CD4-positive, alpha-beta T cell treated with Interleukin-15 for 4 hours (primary cell): ENCODE measurements around the gene ACTR5.

Experiments
- DNase-seq: peaks from one replicate; pipeline ENCODE4 v3.0.0-alpha.2; 2020; ENCODE audit warnings: low spot score

ACTR5 gene

DNA sequence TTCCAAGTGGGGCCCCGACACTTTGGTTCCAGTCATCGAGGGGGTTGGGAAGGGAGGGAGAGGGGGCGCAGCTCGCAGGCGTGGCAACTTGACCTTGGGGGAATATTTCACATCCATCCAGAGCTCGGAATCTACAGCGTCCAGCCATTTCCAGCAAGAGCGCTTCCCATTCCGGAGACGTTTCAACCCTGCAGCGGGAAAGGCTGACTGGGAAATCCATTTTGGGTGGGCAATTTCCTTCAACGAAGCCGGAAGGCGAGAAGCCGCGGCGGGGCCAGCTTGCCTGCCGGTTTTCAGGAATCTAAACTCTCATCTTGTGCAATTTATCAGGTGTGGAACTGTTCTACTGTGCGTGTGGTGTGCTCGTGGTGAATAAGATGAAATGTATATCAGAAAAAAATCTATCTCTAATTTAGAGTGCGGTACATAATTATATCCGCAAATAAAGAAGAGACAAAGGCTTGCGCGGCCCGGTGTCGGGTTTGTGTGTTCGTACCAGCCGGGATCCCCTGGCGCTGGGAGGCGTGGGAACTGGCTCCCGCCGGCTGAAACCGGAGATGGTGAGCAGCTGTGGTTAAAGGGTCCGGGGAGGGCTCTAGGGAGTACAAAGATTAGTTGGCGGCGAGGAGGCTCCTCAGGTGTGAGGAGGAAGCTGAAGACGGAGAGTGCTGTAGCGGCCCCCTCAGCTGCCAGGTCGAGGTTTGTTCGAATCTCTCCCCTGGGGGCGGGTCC lies 19.2 kb upstream of the ACTR5 start:
- no peak for DNase-seq

DNA sequence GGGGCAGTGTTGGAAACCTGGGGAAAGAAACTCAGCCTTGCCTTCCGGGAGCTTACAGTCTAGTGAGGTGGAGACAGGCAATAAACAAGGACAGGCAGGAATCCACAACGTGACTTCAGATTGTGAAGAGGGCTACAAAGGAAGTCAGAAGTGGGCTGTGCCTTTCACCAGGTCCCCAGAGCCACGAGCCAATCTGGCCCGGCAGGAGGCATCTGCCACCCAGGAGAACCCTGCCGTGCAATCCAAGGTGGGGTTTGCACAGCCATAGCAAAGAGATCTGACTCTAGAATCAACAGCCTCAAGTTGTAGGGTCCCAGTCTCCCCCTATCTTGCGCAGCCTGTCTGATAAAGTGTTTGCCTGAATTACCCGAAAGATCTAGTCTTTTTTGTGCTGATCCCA lies 18.5 kb upstream of the ACTR5 start:
- DNase-seq, result no peak

GRCh38 chr20:38730167-38730988 lies 17.9 kb upstream of the ACTR5 start:
- DNase-seq, result no peak

DNA sequence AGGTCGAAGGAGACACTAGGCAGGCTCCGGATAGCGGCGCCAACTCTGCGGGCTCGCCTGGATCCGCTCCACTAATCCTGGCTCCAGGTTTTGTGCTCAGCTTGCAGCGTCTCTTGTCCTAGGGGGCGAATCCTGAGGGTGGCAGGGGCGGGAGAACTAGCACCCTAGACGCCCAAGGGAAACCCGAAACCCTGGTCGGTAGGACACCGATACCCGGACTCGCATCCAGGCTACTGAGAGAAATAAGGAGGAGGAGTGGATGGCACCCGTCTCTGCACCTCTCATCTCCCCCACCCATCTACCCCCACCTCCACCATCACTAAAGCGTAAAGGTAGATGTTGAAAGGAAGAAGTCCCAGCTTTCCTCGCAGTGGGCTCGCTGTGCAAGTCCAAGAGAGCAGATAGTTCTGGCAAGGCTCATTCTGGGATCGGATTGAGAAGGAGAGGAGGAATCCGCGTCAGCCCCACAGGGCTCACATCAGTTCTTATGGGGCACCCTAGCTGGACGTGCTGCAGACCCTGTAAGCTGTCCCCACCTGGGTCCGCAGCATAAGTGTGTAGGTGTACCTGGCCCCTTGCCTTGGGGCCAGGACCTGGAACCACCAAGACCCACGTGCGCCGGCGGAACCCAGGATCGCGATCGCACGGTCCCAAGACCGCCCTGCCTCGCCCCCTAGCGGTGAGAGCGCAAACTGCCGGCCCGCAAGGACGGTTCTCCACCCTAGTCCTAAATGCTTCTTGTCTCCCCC lies 17.1 kb upstream of the ACTR5 start:
- DNase-seq, result peak; percentile 75

DNA sequence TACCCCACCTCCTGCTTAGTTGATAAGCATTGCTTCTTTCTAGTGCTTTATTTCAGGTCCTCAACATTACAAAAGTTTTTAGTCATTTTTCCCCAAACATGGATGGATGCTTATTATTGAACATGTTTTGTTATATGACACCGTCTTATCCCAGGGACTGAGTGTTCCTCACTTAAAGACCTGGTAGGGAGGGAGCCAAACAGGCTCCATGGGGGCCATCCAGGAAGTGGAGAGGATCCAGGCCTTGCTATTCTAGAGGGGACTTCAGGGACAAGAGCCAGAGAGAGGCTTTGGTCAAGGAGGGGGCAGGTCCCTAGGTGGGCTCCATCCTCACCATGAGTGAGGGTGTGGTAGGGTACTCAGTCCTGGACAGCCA lies 16.5 kb upstream of the ACTR5 start:
- no peak for DNase-seq

DNA sequence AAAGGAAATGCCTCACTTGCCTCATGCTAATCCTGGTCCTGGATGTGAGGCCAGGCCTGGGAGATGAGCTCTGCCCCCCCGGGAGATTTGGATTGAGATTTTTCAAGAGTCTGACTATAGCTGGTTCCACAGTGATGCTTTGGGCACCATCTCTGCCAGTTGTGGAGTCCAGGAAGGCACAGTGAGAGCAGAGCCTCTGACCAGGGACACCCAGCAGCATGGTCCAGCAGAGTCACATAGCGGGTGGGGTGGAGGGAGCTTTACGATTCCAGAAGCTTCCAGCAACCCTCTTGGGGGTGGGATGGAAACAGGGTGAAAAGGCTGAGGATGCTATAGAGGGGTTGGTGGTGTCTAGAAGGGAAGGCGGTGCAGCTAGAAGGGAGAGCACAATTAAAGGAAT lies 15.3 kb upstream of the ACTR5 start:
- no peak for DNase-seq

- DNase-seq, result no peak
These were observed 13.1 kb upstream of the ACTR5 start for GRCh38 chr20:38735172-38735571.

- no peak for DNase-seq
These were observed 10.4 kb upstream of the ACTR5 start for GRCh38 chr20:38737887-38738286.

DNA sequence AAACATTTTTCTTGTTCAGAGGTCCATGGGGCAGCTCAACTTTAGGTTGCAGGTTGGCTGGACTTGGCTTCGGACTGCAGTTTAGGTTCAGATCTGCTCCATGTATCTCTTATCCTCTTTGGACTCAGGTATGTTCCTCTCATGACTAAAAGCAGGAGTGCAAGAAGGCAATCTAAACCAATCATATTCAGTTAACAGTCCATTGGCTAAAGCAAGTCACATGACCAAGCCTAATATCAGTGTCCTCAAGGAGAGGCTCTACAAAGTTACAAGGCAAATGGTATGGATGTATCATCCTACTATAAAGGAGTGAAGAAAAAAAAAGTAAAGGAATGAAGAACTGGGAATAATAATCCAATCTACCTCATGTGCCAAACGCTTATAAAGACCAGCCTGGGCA lies 2.5 kb upstream of the ACTR5 start:
- no peak for DNase-seq

DNA sequence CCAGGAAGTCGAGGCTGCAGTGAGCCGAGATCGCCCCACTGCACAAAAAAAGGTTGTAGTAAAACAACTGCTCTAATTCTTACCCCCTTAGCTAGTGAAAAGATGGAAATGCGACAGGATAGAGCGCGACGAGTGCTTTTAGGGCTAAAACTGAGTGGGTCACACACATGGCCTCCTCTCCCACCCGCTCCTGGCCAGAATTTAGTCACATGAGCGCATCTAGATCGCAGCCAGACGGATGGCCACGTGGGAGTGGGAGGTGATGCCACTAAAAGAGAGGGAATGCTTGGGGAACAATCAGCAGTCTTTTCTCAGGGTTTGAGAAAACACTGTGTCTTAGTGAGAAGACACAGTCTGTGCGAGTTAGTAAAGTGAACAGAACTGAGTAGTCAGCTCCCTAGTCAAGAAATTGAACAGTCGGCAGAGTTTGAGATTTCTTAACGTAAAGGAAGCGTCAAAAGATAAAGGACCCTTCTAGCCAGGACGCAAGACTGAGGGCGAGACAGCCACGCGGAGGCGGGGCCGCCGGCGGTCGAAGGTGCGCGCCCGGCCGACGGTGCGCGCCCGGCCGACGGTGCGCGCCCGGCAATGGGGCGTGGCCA lies 664 bp upstream of the ACTR5 start:
- no peak for DNase-seq

DNA sequence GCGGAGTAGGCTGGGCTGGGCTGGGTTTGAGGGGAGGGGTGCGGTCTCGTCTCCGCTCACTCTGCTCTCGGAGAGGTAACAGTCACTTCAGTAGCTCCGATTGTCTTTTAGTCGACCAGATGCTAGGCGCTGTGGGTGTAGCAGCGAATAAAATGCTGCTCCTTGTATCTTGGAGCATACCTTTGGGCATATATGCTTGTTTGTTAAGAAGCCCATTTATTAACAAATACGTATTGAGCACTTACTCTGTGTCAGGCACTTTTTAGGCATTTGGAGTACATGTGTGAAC lies 545 bp downstream of the ACTR5 start:
- peak; percentile 53 for DNase-seq

GRCh38 chr20:38751360-38751976 lies 3.2 kb downstream of the ACTR5 start:
- DNase-seq, result peak; percentile 44

GRCh38 chr20:38752029-38752428 lies 3.8 kb downstream of the ACTR5 start:
- DNase-seq, result no peak

DNA sequence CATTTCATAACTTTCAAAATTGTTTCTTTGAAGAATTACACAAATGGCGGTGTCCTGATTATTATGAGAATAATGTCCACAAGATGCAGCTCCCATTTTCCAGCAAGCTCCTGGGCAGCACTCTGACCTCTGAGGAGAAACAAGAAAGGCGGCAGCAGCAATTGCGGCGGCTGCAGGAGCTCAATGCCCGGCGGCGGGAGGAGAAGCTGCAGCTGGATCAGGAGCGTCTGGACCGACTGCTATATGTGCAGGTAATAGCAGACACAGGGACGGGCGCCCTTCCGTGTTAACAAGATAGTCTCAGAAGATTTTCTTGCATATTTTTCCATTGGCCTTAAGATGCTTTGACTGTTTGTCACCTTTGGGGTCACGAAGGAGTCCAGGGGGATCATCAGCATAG lies 6.7 kb downstream of the ACTR5 start:
- DNase-seq, result no peak

DNA sequence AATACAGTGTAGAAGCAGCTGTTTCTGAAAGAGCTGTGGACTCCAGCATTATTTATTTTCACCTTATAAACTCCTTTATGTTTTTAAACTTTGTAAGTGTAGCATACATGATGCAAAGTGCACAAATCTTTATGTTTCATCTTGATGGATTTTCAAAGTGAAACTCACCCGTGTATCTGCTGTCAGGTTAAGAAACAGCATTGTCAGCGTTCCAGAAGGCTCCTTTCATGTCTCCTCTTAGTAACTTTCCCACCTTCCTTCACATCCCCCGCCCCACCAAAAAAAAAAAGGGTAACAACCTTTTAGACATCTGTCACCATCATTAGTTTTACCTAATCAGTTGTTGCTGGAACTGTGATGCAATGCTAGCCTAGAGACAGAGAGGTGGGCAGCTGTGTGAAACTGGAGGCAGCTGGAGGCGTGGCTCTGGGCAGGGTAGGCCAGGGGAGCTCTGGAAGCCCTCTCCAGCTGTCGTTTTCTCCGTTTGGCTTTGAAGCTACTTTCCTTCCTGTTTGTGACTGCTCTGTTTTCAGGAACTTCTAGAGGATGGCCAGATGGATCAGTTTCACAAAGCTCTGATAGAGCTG lies 7.2 kb downstream of the ACTR5 start:
- no peak for DNase-seq

GRCh38 chr20:38757145-38757775 lies 9.0 kb downstream of the ACTR5 start:
- DNase-seq, result no peak

GRCh38 chr20:38759106-38759505 lies 10.8 kb downstream of the ACTR5 start:
- no peak for DNase-seq

GRCh38 chr20:38760978-38761377 lies 12.7 kb downstream of the ACTR5 start:
- no peak for DNase-seq

- DNase-seq, result no peak
These were observed 13.9 kb downstream of the ACTR5 start for GRCh38 chr20:38762174-38762573.

DNA sequence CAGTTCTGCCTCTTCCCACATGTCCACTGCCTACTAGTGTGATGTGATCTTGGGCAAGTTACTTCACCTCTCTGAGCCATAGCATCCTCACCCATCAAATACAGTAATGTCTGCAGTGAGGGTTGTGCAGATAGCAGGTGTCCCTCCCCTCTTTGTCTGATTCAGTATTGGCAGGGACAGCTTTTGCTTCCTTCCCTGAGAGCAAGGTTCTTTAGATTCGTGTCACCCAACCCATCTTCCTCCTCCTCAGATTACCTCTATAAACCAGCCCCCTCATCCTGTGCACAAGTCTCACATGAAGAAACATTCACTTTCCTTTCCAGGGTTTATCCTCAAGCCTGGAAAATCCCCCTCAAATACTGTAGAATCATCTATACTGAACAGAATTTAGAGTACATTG lies 15.4 kb downstream of the ACTR5 start:
- no peak for DNase-seq

DNA sequence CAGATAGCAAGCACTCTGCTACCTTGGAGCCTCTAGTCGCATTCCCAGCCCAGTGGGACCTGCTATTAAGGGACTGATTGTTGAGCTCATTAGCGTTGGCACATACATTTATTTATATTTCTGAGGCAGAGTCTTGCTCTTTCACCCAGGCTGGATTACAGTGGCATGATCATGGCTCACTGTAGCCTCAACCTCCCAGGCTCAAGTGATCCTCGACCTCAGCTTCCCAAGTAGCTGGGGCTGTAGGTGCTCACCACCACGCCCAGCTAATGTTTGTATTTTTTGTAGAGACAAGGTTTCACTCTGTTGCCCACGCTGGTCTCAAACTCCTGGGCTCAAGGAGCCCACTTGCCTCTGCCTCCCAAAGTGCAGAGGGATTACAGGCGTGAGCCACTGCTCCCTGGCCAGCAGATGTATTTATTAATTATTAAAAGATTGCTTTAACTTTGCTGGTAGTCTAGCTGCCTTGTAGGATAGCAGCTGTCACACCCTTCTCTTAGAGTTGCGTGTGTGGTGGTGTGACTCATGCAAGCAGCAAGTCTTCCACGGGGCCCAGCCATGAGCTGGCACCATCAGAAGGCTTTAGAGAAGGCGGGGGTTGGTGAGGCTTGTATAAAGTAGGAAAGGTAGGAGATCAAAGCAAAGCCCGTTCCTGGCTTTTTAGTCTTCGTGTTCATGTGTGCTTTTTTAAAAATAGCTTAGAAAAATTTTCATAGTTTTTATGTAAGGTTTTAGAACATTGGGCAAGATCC lies 16.5 kb downstream of the ACTR5 start:
- peak; percentile 19 for DNase-seq
